ENCODE data around the gene DUS2.

DUS2 gene

GRCh38 chr16:68047987-68048386 lies 24.9 kb downstream of the DUS2 start:
- no peak for DNase-seq

DNA sequence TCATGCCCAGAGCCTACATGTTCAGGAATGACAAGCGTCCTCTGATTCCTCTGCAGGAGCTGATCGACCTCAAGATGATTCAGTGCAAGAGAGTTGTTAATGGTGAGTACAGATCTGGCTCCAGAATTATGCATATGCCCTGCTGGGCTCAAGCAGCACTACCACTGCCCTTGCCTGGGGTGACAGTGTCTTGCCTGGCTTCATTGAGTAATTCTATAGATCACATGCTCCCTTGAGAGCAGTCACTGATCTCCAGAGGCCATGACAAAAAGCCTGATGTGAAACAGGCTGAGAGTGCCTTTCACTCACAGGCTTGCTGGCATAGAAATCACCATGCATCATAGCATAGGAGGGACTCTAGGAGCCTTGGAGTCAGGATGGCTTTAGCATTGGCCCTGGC lies 26.4 kb downstream of the DUS2 start:
- no peak for DNase-seq

- DNase-seq: no peak
Observed at GRCh38 chr16:68055395-68055794, 32.3 kb downstream of the DUS2 start.

DNA sequence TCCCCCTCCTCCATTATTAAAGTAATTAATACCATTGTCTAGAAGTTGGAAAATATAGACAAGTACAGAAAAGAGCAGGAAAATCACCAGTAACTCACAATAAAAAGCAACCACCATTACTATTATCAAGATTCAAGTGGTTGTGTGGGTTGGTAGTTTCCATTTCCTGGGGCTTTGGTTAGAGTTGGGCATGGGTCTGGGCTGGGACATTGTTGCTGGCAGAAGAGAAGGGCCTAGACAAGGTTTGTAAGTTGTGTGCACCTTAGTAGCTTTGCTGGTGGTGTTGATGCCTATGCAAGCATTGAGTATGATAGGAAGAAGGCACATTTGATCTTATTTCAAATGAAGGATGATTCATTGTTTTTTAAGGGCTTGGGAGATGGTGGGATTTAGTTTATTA lies 36.7 kb downstream of the DUS2 start:
- no peak for DNase-seq

- DNase-seq: no peak
Observed at GRCh38 chr16:68061396-68061795, 38.3 kb downstream of the DUS2 start.

GRCh38 chr16:68062910-68063393 lies 39.9 kb downstream of the DUS2 start:
- DNase-seq: peak in 2 of 5 donors; percentile 10 to 76

DNA sequence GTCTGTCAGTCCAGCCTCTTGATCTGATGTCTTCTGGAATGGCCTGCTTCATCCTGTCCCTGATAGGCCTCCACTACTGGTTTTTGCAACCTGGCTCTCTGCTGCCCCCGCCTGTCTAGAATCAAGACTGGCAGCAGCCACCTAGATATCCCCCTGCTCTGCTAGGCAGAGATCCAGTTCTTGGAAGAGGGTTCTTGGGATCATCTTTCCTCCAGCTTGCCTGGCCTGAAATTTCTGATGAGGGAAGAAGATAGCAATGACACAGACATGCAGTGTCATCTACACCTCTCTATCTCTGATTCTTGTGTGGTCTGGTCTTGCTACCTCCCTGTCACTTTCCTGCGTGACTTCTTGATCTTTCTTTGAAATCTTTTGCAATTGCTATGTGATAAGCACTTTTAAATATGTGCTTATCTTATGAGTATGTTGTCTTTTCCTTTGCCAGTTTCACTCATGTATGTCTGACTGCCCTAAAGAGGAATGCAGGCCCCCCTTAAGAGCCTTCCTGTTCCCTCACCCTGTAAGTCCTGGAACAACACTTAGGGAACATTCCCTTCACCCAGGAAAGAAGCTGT lies 41.8 kb downstream of the DUS2 start:
- peak; percentile 29 to 80 (median 50) for DNase-seq

DNA sequence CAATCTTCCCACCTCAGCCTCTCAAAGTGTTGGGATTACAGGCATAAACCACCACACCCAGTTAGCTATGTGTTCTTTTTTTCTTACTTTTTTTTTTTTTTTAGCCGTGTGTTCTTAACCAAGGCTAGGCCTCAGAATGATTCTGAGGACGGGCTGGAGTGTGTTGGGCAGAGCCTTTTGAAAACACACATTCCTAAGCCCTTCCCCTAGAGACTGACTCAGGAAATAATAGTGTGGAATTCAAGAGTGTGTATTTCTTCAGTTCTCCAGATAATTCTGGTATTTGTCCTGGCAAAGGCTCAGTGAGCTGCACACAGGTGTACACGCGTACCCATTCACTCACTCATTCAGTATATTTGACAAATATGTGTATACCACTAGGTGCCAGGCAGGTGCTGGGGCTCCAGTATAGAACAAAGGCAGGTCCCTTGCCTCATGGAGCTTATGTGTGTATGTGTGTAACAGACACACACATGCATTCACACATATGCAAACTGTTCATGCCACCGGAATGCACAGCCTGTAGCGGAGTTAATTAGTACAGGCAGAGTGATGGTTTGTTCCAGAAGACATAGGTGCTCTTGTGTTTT lies 42.7 kb downstream of the DUS2 start:
- no peak for DNase-seq

DNA sequence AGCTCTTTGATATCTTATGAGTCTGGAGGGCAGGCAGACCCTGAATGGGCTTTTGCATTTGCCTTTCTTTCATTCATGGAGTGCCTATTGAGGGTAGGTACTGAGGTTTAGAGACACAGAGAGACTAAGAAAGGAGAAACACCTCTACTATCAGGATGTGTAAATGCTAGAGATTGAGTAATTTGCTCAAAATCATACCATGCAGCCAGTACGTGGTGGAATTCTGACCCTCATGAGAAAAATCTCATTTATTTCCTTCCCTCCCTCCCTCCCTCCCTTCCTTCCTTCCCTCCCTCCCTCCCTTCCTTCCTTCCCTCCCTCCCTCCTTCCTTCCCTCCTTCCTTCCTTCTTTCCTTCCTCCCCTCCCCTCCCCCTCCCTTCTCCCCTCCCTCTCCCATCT lies 43.7 kb downstream of the DUS2 start:
- DNase-seq: no peak

GRCh38 chr16:68068926-68069325 lies 45.8 kb downstream of the DUS2 start:
- DNase-seq: no peak

DNA sequence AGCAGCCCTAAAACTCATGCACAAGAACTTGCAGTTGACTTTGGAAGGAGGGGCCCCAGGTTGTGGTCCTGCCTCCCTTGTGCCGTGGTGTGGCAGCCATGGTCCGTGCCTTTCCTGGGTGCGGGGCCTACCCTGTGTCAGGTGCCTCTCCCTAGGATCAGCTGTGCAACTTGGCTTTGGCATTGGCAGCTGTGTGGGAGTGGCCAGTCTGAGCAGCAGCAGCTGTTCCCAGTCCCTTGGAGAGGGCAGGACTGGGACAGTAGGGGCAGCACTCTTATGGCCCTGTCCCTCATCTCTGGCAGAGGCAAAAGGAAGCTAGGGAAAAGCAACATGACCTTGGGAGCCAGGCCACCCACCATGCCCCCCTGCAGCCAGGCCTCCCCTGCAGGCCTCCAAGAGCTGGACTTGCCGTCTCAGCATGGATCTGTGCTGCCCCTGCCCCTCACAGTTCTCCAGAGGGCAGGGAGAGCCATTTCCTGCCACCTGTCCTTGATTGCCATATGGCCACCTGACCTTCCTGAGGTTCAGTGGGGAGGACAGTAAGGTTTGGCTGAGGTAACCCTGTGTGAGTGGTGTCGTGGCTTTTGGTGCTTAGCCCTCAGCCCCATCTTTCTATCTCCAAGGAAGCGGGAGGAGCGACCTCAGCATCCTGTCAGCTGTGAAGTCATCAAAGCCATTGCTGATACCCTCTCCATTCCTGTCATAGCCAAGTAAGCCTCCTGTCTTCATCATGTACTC lies 46.6 kb downstream of the DUS2 start:
- DNase-seq: peak in 2 of 5 donors; percentile 23 to 85

DNA sequence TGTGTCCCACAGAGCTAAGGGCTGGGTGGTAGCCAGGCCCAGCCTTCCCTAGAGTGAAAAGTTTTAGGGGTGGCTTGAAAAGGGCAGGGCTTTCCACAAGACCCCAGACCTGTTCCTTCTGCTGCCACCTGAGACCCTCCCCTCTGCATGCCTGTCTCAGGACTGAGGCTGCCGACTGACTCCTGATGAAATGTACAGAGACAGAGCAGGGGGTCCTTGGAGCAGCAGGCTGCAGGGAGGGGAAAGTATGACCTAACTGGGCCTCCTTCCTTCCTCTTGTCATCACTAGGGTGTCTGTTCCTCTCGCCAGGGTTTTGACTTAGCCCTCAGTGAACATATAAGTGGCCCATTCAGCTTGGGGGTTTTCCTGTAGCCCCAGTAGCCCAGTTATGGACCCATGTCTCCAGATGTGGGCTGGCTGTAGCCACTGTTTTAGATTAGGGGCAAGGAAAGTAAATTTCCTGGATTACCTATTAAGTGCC lies 47.2 kb downstream of the DUS2 start:
- DNase-seq: peak in 1 of 5 donors; percentile 56

DNA sequence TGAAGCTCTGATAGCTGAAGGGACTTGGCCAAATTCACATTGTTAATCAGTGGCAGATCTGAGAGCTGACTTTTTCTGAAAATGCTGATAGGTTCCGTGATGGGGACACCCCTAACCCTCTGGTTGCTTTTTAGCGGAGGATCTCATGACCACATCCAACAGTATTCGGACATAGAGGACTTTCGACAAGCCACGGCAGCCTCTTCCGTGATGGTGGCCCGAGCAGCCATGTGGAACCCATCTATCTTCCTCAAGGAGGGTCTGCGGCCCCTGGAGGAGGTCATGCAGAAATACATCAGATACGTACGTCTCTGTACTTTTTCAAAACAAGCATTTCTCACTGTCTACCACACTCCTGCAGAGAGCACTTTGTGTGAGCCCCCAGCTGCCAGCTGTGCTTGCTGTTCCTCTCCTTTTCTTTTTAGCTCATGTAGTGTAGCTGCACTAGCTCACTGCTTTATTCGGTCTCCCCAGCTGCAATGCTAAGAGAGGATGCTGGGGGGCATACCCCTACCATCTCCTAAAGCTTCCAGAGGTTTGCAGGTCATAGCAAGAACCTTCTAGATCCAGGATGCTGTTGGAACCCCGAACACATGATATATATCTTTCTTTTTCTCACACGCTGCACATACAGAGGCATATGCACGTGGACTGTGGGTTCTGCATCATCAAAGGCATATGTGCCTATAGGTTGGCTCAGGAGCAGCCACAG lies 47.9 kb downstream of the DUS2 start:
- DNase-seq: peak in 1 of 5 donors; percentile 54

- DNase-seq: no peak
Observed at GRCh38 chr16:68071518-68071901, 48.4 kb downstream of the DUS2 start.

GRCh38 chr16:68072038-68072695 lies 49.1 kb downstream of the DUS2 start:
- DNase-seq: no peak

- no peak for DNase-seq
Observed at GRCh38 chr16:68073902-68074760, 51.0 kb downstream of the DUS2 start.

DNA sequence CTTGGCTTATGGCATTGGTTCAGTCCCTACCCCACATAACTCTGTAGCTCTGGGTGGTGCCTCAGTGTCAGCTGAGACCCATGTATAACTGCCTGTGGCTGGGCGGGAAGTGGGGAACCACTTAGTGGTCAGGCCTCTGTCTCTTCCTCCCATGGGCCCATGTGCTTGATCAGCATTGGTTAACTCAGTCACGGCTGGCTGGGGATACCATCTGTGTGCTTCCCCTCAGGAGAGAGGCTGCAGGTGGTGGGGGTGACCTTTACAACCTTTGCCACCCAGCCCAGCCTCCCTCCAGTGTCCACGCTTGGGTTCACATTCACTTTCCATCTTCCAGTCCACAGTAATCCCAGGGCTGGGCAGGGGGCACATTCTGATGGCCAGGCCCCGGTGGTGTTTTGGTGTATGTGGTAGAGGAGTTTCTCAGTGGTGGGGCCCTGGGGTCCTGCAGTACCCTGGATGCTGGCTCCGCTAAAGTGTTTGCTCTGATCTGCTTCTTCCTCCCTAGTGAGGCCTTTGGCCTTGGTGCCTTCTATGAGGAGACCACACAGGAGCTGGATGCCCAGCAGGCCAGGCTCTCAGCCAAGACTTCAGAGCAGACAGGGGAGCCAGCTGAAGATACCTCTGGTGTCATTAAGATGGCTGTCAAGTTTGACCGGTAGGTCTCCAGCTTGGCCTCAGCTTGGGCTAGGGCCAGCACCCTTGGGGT lies 51.9 kb downstream of the DUS2 start:
- peak in 4 of 5 donors; percentile 38 to 91 (median 45) for DNase-seq

DNA sequence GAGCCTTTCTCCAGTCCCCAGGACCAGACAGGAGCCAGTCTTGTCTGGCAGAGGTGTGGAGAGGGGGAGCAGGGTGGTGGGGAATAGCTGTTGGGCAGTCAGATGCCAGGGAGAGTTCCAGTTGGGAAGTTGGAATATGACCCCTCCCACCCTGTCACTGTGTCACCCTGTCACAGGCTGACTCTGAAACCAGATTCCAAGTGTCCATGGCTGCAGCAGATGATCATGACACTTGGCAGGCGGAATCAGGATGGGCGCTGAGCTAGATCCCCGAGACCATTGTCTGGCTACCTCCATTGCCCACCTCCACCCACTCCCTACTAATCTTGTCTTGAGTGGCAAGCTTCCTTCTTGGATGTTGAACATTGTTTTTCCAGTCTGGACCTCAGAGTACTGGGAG lies 52.9 kb downstream of the DUS2 start:
- no peak for DNase-seq

GRCh38 chr16:68076560-68076959 lies 53.5 kb downstream of the DUS2 start:
- DNase-seq: no peak

GRCh38 chr16:68077866-68078700 lies 55.0 kb downstream of the DUS2 start:
- no peak for DNase-seq

Measured in T-helper 1 cell (primary cell).